ENCODE measurements around the gene TACC2. TPM values are rescaled to one million over a fixed set of nuclear protein-coding genes. Genes with fewer than 3 reads are reported as not detected.

TACC2 gene
- total and polyA plus RNA-seq, 2 donors (not counting 3 experiments of a cell fraction or from before 2014, with no cell fraction given), result 14.4 to 46.2 TPM

GRCh38 chr10:122138831-122139625 lies 150.1 kb downstream of the TACC2 start:
- H4K20me1 ChIP-seq (replicated peaks; ENCODE audit: control insufficient read depth, extremely low read depth, insufficient read depth, low read length), result no peaks in the 10 kb centered on the region
- H3K4me1 ChIP-seq (ENCODE audit: control insufficient read depth, extremely low read depth, insufficient read depth, low read length), result peaks cover 35% of the 10 kb centered on the region
- H3K27ac ChIP-seq (ENCODE audit: insufficient read depth, low read depth, low read length), result peak overlapping the region; percentile 99
- H3K36me3 ChIP-seq (ENCODE audit: control insufficient read depth in 2 of 2, extremely low read depth in 1 of 2, insufficient read depth in 2 of 2, low read length in 2 of 2), result peaks cover 0 to 4% of the 10 kb centered on the region in 2 experiments
- dilution Hi-C loops (cut with MboI; ENCODE audit: extremely low pct_ligation_motif_present, low sequenced_read_pairs), result no loop called here
- peaks cover 10% of the 10 kb centered on the region for H3K79me2 ChIP-seq (ENCODE audit: control insufficient read depth, insufficient read depth, low read length)
- H3K9me3 ChIP-seq (replicated peaks; ENCODE audit: control insufficient read depth, insufficient read depth, low read length), result no peaks in the 10 kb centered on the region
- no peak overlapping the region for H3K9ac ChIP-seq (replicated peaks; ENCODE audit: extremely low read depth, insufficient read depth, low read length)
- FAIRE-seq, result no peak
- ChIA-PET POLR2A (interaction anchor here (1.2 kb wide), 1 partner anchor 26 kb away, joined by 3 read pairs; no protein-coding TSS in a partner anchor), CTCF (interaction anchor here (1.4 to 5.0 kb wide), 5 partner anchors 11 to 87 kb away, joined by 3 to 45 read pairs (median 34); no protein-coding TSS in a partner anchor)
- H3K27me3 ChIP-seq (ENCODE audit: control insufficient read depth in 2 of 2, insufficient read depth in 2 of 2, low read length in 2 of 2), result no peaks in the 10 kb centered on the region
- H3K9me1 ChIP-seq (replicated peaks; ENCODE audit: control insufficient read depth, extremely low read depth, insufficient read depth, low read length), result no peaks in the 10 kb centered on the region
- no peak for DNase-seq (ENCODE audit: low read depth, low spot score)
- no peak overlapping the region for H3K4me2 ChIP-seq (ENCODE audit: insufficient read depth, low read length)
- TF ChIP-seq MAX (IDR thresholded peaks at IDR 0.05; ENCODE audit: insufficient read depth, insufficient read length) (no peak), POLR2A (IDR thresholded peaks at IDR 0.05; ENCODE audit: low read depth, low read length) (no peak), JUN (IDR thresholded peaks at IDR 0.05; ENCODE audit: borderline replicate concordance, insufficient read depth, insufficient read length, low read depth) (no peak), FOS (IDR thresholded peaks at IDR 0.05; ENCODE audit: borderline replicate concordance, insufficient read depth, low read length) (no peak), GATA2 (IDR thresholded peaks at IDR 0.05; ENCODE audit: insufficient read depth, insufficient read length, low read depth, low read length) (no peak), EZH2 (IDR thresholded peaks at IDR 0.05; ENCODE audit: borderline replicate concordance, low read depth, low read length, severe bottlenecking) (no peak), MYC (IDR thresholded peaks at IDR 0.05; ENCODE audit: low read depth, low read length) (no peak)
- TF ChIP-seq, protein P1, sequence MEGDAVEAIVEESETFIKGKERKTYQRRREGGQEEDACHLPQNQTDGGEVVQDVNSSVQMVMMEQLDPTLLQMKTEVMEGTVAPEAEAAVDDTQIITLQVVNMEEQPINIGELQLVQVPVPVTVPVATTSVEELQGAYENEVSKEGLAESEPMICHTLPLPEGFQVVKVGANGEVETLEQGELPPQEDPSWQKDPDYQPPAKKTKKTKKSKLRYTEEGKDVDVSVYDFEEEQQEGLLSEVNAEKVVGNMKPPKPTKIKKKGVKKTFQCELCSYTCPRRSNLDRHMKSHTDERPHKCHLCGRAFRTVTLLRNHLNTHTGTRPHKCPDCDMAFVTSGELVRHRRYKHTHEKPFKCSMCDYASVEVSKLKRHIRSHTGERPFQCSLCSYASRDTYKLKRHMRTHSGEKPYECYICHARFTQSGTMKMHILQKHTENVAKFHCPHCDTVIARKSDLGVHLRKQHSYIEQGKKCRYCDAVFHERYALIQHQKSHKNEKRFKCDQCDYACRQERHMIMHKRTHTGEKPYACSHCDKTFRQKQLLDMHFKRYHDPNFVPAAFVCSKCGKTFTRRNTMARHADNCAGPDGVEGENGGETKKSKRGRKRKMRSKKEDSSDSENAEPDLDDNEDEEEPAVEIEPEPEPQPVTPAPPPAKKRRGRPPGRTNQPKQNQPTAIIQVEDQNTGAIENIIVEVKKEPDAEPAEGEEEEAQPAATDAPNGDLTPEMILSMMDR (IDR thresholded peaks at IDR 0.05; ENCODE audit: extremely low read depth in 1 of 2, insufficient read depth in 1 of 2, low read depth in 1 of 2, low read length in 2 of 2), result no peak
- H2AFZ ChIP-seq (ENCODE audit: low read depth, low read length), result no peak overlapping the region
- intact Hi-C loops (cut with micrococcal nuclease), result loop anchor here (1.0 kb wide), 1 partner anchor 164 kb away; the partner anchor contains the start of gene NSMCE4A
- no TSS peak for BruUV-seq (replicated peaks)
- H3K4me3 ChIP-seq (replicated peaks in 1 of 3; ENCODE audit: insufficient read depth in 1 of 3, low read depth in 1 of 3, low read length in 3 of 3), result no peak overlapping the region
